Measurements from ENCODE around the gene OSGEP.

The OSGEP gene

GRCh38 chr14:20440882-20441281 lies 13.7 kb downstream of the OSGEP start:
- Histone ChIP-seq H3K4me3 (ENCODE audit: low read length) (no peak overlapping the region), H3K9me3 (ENCODE audit: control insufficient read depth, low read depth, low read length) (no peaks in the 10 kb centered on the region), H3K36me3 (ENCODE audit: control insufficient read depth, low read depth, low read length) (peaks cover 8% of the 10 kb centered on the region), H3K27ac (ENCODE audit: low read length) (no peak overlapping the region), H3K4me1 (ENCODE audit: control insufficient read depth, low read depth, low read length) (no peaks in the 10 kb centered on the region), H3K9ac (ENCODE audit: low read length) (no peak overlapping the region), H3K27me3 (ENCODE audit: control insufficient read depth, insufficient read depth, low read length) (no peaks in the 10 kb centered on the region)

- H3K9ac ChIP-seq (ENCODE audit: low read length), result no peak overlapping the region
- H3K9me3 ChIP-seq (ENCODE audit: control insufficient read depth, low read depth, low read length), result no peaks in the 10 kb centered on the region
- no peak overlapping the region for H3K27ac ChIP-seq (ENCODE audit: low read length)
- H3K36me3 ChIP-seq (ENCODE audit: control insufficient read depth, low read depth, low read length), result peaks cover 3% of the 10 kb centered on the region
- H3K4me1 ChIP-seq (ENCODE audit: control insufficient read depth, low read depth, low read length), result no peaks in the 10 kb centered on the region
- no peaks in the 10 kb centered on the region for H3K27me3 ChIP-seq (ENCODE audit: control insufficient read depth, insufficient read depth, low read length)
- no peak overlapping the region for H3K4me3 ChIP-seq (ENCODE audit: low read length)
Measured at GRCh38 chr14:20440465-20440864, 14.1 kb downstream of the OSGEP start.

GRCh38 chr14:20438664-20439063 lies 15.9 kb downstream of the OSGEP start:
- Histone ChIP-seq H3K27ac (ENCODE audit: low read length) (no peak overlapping the region), H3K4me3 (ENCODE audit: low read length) (no peak overlapping the region), H3K9me3 (ENCODE audit: control insufficient read depth, low read depth, low read length) (no peaks in the 10 kb centered on the region), H3K27me3 (ENCODE audit: control insufficient read depth, insufficient read depth, low read length) (no peaks in the 10 kb centered on the region), H3K4me1 (ENCODE audit: control insufficient read depth, low read depth, low read length) (no peaks in the 10 kb centered on the region), H3K9ac (ENCODE audit: low read length) (no peak overlapping the region), H3K36me3 (ENCODE audit: control insufficient read depth, low read depth, low read length) (no peaks in the 10 kb centered on the region)

- Histone ChIP-seq H3K27ac (ENCODE audit: low read length) (no peak overlapping the region), H3K9me3 (ENCODE audit: control insufficient read depth, low read depth, low read length) (no peaks in the 10 kb centered on the region), H3K27me3 (ENCODE audit: control insufficient read depth, insufficient read depth, low read length) (no peaks in the 10 kb centered on the region), H3K36me3 (ENCODE audit: control insufficient read depth, low read depth, low read length) (no peaks in the 10 kb centered on the region), H3K9ac (ENCODE audit: low read length) (no peak overlapping the region), H3K4me3 (ENCODE audit: low read length) (no peak overlapping the region), H3K4me1 (ENCODE audit: control insufficient read depth, low read depth, low read length) (no peaks in the 10 kb centered on the region)
Measured at GRCh38 chr14:20436363-20436755, 18.3 kb downstream of the OSGEP start.

GRCh38 chr14:20435582-20436362 lies 18.8 kb downstream of the OSGEP start, which contains the start of gene KLHL33:
TSS of gene KLHL33 (minus strand) at chr14:20436166. CDS start at chr14:20435811, 355 bp downstream.
- Histone ChIP-seq H3K27ac (ENCODE audit: low read length) (no peak within 1 kb of the TSS), H3K9me3 (ENCODE audit: control insufficient read depth, low read depth, low read length) (no peaks in the 10 kb centered on the region), H3K9ac (ENCODE audit: low read length) (no peak within 1 kb of the TSS), H3K4me3 (ENCODE audit: low read length) (no peak within 1 kb of the TSS), H3K4me1 (ENCODE audit: control insufficient read depth, low read depth, low read length) (no peaks in the 10 kb centered on the region), H3K27me3 (ENCODE audit: control insufficient read depth, insufficient read depth, low read length) (no peaks in the 10 kb centered on the region), H3K36me3 (ENCODE audit: control insufficient read depth, low read depth, low read length) (no peaks in the 10 kb centered on the region)

GRCh38 chr14:20434701-20435581 lies 19.7 kb downstream of the OSGEP start:
- Histone ChIP-seq H3K27me3 (ENCODE audit: control insufficient read depth, insufficient read depth, low read length) (no peaks in the 10 kb centered on the region), H3K27ac (ENCODE audit: low read length) (no peak overlapping the region), H3K4me1 (ENCODE audit: control insufficient read depth, low read depth, low read length) (no peaks in the 10 kb centered on the region), H3K36me3 (ENCODE audit: control insufficient read depth, low read depth, low read length) (no peaks in the 10 kb centered on the region), H3K4me3 (ENCODE audit: low read length) (no peak overlapping the region), H3K9me3 (ENCODE audit: control insufficient read depth, low read depth, low read length) (no peaks in the 10 kb centered on the region), H3K9ac (ENCODE audit: low read length) (no peak overlapping the region)

GRCh38 chr14:20429801-20430669 lies 24.6 kb downstream of the OSGEP start:
- no peak overlapping the region for H3K9ac ChIP-seq (ENCODE audit: low read length)
- H3K27me3 ChIP-seq (ENCODE audit: control insufficient read depth, insufficient read depth, low read length), result no peaks in the 10 kb centered on the region
- no peak overlapping the region for H3K27ac ChIP-seq (ENCODE audit: low read length)
- H3K4me1 ChIP-seq (ENCODE audit: control insufficient read depth, low read depth, low read length), result no peaks in the 10 kb centered on the region
- H3K9me3 ChIP-seq (ENCODE audit: control insufficient read depth, low read depth, low read length), result no peaks in the 10 kb centered on the region
- no peak overlapping the region for H3K4me3 ChIP-seq (ENCODE audit: low read length)
- no peaks in the 10 kb centered on the region for H3K36me3 ChIP-seq (ENCODE audit: control insufficient read depth, low read depth, low read length)

- Histone ChIP-seq H3K4me1 (ENCODE audit: control insufficient read depth, low read depth, low read length) (no peaks in the 10 kb centered on the region), H3K4me3 (ENCODE audit: low read length) (no peak overlapping the region)
Measured at GRCh38 chr14:20428802-20429201, 25.8 kb downstream of the OSGEP start.

GRCh38 chr14:20428010-20428365 lies 26.6 kb downstream of the OSGEP start:
- H3K27ac ChIP-seq (ENCODE audit: low read length), result no peak overlapping the region
- H3K27me3 ChIP-seq (ENCODE audit: control insufficient read depth, insufficient read depth, low read length), result no peaks in the 10 kb centered on the region
- H3K9me3 ChIP-seq (ENCODE audit: control insufficient read depth, low read depth, low read length), result no peaks in the 10 kb centered on the region
- no peak overlapping the region for H3K4me3 ChIP-seq (ENCODE audit: low read length)
- no peaks in the 10 kb centered on the region for H3K36me3 ChIP-seq (ENCODE audit: control insufficient read depth, low read depth, low read length)
- no peak overlapping the region for H3K9ac ChIP-seq (ENCODE audit: low read length)
- no peaks in the 10 kb centered on the region for H3K4me1 ChIP-seq (ENCODE audit: control insufficient read depth, low read depth, low read length)

More at GRCh38 chr14:20428802-20429201, 25.8 kb downstream of the OSGEP start:
- H3K27ac ChIP-seq (ENCODE audit: low read length), result no peak overlapping the region
- H3K9me3 ChIP-seq (ENCODE audit: control insufficient read depth, low read depth, low read length), result no peaks in the 10 kb centered on the region
- no peaks in the 10 kb centered on the region for H3K36me3 ChIP-seq (ENCODE audit: control insufficient read depth, low read depth, low read length)
- no peak overlapping the region for H3K9ac ChIP-seq (ENCODE audit: low read length)
- H3K27me3 ChIP-seq (ENCODE audit: control insufficient read depth, insufficient read depth, low read length), result no peaks in the 10 kb centered on the region

GRCh38 chr14:20427231-20428009 lies 27.2 kb downstream of the OSGEP start:
- Histone ChIP-seq H3K27me3 (ENCODE audit: control insufficient read depth, insufficient read depth, low read length) (no peaks in the 10 kb centered on the region), H3K36me3 (ENCODE audit: control insufficient read depth, low read depth, low read length) (no peaks in the 10 kb centered on the region), H3K9ac (ENCODE audit: low read length) (no peak overlapping the region), H3K4me1 (ENCODE audit: control insufficient read depth, low read depth, low read length) (no peaks in the 10 kb centered on the region), H3K27ac (ENCODE audit: low read length) (no peak overlapping the region), H3K9me3 (ENCODE audit: control insufficient read depth, low read depth, low read length) (no peaks in the 10 kb centered on the region), H3K4me3 (ENCODE audit: low read length) (no peak overlapping the region)
